Fibroblast of mammary gland (primary cell): ENCODE data around the gene CLK2.
"Not testable (repeated sequence)": the region's sequence is repeated elsewhere in the genome, so short reads cannot be mapped to it uniquely, and the experiment has no call there.

ENCODE experiments used
- DNase-seq: peaks from one replicate; pipeline ENCODE4 v3.0.0-alpha.2; 2010; ENCODE audit warnings: low read depth
- H3K4me3 ChIP-seq: 2 replicates; pipeline ENCODE4 v1.5.1; 2011; ENCODE audit warnings: low read depth, mild to moderate bottlenecking, low read length, moderate library complexity; ENCODE audit not compliant: control insufficient read depth
- CTCF ChIP-seq: conservative IDR thresholded peaks from 2 replicates; pipeline ENCODE4 v1.5.1; 2011; ENCODE audit warnings: low read depth, low read length, inconsistent platforms; ENCODE audit not compliant: control insufficient read depth, insufficient read depth

Gene CLK2

GRCh38 chr1:155297384-155297783, 24.1 kb upstream of the CLK2 start:
- no peak for DNase-seq
- TF ChIP-seq CTCF: no peak

GRCh38 chr1:155296661-155297060, 23.4 kb upstream of the CLK2 start:
- TF ChIP-seq CTCF: no peak
- no peak for DNase-seq
- no peak overlapping the region for H3K4me3 ChIP-seq

More at GRCh38 chr1:155297384-155297783, 24.1 kb upstream of the CLK2 start:
- no peak overlapping the region for H3K4me3 ChIP-seq

GRCh38 chr1:155295942-155296267, 22.6 kb upstream of the CLK2 start:
- no peak for TF ChIP-seq CTCF
- no peak for DNase-seq
- H3K4me3 ChIP-seq: no peak overlapping the region

GRCh38 chr1:155295183-155295941, 22.1 kb upstream of the CLK2 start:
- no peak overlapping the region for H3K4me3 ChIP-seq
- TF ChIP-seq CTCF: no peak
- no peak for DNase-seq

- no peak for DNase-seq
- TF ChIP-seq CTCF: no peak
- no peak overlapping the region for H3K4me3 ChIP-seq
Measured at GRCh38 chr1:155294520-155295182, 21.3 kb upstream of the CLK2 start.

GRCh38 chr1:155293086-155293749, 19.9 kb upstream of the CLK2 start:
- no peak for TF ChIP-seq CTCF
- H3K4me3 ChIP-seq: no peak overlapping the region
- no peak for DNase-seq

GRCh38 chr1:155291006-155291405, 17.7 kb upstream of the CLK2 start:
- not testable (repeated sequence) for H3K4me3 ChIP-seq, DNase-seq
